Stimulated activated CD4-positive, alpha-beta T cell treated with anti-CD3 and anti-CD28 coated beads, Interleukin-15, amount 100 ng/mL, for 48 hours (primary cell): ENCODE data around the gene UFSP1.
"Not testable (repeated sequence)": the region's sequence is repeated elsewhere in the genome, so short reads cannot be mapped to it uniquely, and the experiment has no call there.

Source experiments
- DNase-seq, 2 donors: peaks; one replicate each; pipeline ENCODE4 v3.0.0-alpha.2; 2020; ENCODE audit warnings: low read depth in 2 of 2

The UFSP1 gene

DNA sequence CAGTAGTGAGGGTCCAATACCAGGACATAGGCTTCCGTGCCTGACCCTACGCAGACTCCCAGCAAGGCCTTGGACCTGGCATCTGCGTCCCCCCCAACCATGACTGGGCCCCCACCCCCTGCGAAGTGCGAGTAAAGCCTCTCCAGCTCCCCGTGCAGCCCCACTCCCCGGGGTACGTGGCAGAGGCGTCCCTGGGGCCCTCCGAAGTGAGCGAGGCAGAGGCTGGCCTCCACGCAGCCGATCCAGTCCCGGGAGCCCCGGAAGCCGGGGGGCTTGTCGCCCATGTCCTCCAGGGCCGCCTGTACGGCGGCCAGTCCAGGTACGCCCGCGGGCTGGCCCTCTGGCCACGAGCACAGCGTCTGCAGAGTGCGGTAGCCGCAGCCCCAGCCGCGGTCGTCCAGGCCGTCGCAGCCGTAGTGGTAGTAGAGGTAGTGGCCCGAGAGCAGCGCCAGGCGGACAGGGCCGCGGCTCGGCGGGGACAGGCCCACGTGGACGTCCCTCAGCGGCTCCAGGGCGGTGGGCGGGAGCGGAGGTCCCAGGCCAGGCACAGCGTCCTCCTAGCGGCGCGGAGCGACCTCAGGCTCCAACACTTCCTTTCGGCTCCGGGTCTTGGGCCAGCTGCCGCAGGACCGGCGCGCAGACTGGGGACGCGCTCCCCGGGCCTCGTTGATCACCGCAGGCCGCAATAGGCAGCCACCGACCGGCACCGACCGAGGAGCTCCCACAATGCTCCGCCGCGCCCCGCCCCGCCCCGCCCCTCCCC is at the start of gene UFSP1:
TSS of gene UFSP1 (minus strand) at position 728 of the 763 bp plus-strand sequence. CDS start at position 284, 444 bp downstream.
- no peak for DNase-seq

- not testable (repeated sequence) for DNase-seq
Observed at GRCh38 chr7:100936167-100936566, 46.7 kb upstream of the UFSP1 start.

DNA sequence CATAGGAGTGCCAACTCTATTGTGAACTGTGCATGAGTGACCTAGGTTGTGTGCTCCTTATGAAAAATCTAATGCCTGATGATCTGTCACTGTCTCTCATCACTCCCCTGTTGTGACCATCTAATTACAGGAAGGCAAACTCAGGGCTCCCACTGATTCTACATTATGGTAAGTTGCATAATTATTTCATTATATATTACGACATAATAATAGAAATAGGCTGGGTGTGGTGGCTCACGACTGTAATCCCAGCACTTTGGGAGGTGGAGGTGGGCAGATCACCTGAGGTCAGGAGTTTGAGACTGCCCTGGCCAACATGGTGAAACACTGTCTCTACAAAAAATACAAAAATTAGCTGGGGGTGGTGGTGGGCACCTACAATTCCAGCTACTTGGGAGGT is 45.9 kb upstream of the UFSP1 start:
- DNase-seq = not testable (repeated sequence)

DNA sequence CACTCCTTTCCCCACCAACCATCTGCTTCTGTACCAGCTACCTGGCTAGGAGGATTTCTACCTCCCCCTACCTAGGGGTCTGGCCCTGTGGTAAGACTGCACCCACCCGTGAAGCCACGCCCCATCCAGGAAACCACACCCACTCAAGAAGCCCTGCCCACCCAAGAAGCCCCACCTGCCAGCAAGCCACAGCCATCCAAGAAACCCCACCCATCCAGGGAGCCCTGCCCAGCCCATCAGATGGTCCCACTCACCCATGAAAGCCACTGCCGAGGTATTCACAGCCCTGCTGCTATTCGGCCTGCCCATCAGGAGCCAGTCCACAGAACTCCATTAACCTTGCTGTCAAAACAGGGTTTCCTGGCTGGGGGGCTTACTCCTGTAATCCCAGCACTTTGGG is 44.2 kb upstream of the UFSP1 start:
- no peak for DNase-seq

- no peak for DNase-seq
Observed at GRCh38 chr7:100929808-100930174, 40.3 kb upstream of the UFSP1 start.

DNA sequence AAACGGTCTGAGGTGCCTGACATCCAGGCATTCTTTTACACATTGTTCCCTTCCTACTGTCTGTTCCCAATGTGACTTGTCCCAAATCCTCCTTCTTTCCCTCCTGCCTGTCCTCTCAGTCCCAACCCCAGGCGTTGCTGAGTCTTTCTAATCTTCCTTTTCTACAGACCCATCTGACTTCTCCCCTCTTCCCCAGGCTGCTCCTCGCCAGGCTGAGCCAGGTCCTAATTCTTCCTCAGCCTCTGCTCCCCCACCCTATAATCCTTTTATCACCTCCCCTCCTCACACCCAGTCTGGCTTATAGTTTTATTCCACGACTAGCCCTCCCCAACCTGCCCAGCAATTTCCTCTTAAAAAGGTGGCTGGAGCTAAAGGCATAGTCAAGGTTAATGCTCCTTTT is 34.1 kb upstream of the UFSP1 start:
- not testable (repeated sequence) for DNase-seq

DNA sequence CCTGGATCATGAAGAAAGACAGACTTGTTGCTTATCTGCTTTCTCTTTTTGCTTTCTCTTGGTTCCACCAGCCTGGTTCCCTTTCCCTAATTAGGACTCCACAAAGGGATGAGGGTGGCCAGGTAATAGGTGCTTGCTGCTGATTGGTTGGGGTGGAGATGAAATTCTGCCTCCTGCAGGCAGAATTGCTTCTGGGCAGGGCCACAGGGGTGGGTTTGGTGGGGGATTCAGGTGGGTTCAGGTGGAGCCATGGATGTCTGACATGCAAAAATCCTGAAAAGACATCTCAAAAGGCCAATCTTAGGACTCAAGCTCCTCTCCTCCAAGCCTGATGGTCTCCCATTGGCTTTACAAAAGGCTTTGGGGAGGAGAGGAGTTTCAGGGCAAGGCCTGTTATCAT is 31.5 kb upstream of the UFSP1 start:
- no peak for DNase-seq

GRCh38 chr7:100919779-100920437 is 30.4 kb upstream of the UFSP1 start:
- DNase-seq = not testable (repeated sequence)

DNA sequence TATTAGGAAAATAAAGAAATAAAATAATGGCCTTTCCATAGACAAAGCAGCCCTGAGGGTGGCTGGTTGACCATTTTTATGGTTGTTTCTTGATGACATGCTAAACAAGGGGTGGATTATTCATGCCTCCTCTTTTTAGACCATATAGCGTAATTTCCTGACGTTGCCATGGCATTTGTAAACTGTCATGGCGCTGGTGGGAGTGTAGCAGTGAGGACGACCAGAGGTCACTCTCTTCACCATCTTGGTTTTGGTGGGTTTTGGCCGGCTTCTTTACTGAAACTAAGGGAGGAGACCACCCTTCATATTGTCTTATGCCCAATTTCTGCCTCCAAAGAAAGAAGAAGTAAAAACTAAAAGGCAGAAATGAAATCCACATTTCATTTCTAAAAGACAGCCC is 29.8 kb upstream of the UFSP1 start:
- not testable (repeated sequence) for DNase-seq

- no peak for DNase-seq
Observed at GRCh38 chr7:100914879-100915447, 25.4 kb upstream of the UFSP1 start.

DNA sequence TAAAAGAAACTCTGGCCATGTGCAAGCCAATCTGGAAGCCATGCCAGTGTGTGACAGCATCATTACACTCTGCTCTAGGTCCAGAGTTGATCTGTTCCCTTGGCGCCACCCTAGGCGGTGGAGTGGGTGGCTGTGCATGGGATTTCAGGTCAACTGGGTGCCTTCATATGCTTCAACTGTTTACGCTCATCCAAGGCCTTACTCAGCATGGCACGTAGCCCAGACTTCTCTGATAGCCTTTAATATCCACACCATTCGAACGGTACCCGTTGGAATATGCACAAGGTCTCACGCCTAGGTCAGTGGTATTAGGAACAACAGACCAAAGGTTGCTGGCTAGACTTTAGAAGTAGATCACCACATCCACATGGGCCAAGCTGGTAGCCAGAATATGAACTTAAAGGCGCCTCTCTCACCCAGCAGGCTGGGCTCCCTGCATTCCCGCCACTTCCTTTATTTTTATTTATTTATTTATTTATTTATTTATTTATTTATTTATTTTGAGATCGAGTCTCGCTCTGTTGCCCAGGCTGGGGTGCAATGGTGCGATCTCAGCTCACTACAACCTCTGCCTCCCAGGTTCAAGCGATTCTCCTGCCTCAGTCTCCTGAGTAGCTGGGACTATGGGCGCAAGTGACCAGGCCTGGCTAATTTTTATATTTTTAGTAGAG is 24.8 kb upstream of the UFSP1 start:
- no peak for DNase-seq

DNA sequence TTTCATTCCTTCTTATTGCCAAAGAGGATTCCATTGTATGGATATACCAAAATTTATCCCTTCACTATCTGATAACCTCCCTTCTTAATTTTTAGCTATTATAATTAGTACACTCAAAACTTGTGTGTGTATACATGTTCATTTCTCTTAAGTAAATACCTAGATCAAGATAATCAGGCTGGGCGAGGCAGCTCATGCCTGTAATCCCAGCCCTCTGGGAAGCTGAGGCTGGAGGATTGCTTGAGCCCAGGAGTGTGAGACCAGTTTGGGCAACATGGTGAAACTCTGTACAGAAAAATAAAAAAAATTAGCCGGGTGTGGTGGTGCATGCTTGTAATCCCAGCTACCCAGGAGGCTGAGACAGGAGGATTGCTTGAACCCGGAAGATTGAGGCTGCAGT is 22.0 kb upstream of the UFSP1 start:
- DNase-seq = no peak

- not testable (repeated sequence) for DNase-seq
Observed at GRCh38 chr7:100910443-100910842, 20.9 kb upstream of the UFSP1 start.

DNA sequence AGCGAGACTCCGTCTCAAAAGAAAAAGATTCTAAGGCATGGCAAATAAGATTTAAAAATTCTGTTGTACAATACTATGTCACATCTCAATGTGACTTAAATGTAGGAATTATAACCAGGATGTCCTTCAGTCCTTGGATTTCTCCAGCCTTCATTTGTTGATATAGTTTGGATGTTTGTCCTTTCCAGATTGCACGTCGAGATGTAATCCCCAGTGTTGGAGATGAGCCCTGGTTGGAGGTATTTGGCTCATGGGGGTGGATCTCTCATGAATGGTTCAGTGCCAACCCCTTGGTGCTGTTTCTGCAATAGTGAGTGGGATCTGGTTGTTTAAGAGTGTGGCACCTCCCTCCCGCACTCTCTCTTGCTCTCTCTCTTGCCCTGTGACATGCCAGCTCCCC is 19.0 kb upstream of the UFSP1 start:
- DNase-seq = no peak

GRCh38 chr7:100902638-100903037 is 13.1 kb upstream of the UFSP1 start:
- DNase-seq = no peak

DNA sequence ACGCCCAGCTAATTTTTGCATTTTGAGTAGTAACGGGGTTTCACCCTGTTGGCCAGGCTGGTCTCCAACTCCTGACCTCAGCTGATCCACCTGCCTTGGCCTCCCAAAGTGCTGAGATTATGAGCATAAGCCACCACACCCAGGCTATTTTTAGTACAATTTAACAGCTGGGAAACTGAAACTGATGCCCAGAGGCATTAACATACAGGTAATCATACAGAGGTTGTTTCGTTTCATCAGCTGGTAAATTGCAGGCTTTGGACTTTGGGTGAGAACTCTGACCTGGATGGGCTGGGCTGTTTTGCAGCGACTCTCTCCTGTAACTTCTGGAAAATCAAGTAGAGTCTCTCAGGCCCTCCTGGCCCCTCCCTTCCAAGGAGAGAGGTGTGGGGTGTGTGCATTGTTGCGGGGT is 12.4 kb upstream of the UFSP1 start:
- no peak for DNase-seq

GRCh38 chr7:100900978-100901377 is 11.5 kb upstream of the UFSP1 start:
- no peak for DNase-seq

DNA sequence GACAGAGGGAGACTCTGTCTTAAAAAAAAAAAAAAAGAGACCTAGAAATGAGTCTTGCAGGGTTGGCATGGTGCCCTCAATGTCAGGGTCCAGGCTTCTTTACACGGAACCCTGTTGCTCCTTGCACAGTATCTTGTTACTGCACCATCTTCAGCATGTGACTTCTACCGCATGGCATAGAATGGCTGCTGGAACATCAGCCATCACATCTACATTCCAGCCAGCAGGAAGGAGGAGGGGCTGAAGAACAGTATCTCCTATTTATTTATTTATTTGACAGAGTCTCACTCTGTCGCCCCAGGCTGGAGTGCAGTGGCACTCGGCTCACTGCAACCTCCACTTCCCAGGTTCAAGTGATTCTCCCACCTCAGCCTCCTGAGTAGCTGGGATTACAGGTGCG is 9.9 kb upstream of the UFSP1 start:
- DNase-seq = no peak

- no peak for DNase-seq
Observed at GRCh38 chr7:100897772-100898454, 8.4 kb upstream of the UFSP1 start.

DNA sequence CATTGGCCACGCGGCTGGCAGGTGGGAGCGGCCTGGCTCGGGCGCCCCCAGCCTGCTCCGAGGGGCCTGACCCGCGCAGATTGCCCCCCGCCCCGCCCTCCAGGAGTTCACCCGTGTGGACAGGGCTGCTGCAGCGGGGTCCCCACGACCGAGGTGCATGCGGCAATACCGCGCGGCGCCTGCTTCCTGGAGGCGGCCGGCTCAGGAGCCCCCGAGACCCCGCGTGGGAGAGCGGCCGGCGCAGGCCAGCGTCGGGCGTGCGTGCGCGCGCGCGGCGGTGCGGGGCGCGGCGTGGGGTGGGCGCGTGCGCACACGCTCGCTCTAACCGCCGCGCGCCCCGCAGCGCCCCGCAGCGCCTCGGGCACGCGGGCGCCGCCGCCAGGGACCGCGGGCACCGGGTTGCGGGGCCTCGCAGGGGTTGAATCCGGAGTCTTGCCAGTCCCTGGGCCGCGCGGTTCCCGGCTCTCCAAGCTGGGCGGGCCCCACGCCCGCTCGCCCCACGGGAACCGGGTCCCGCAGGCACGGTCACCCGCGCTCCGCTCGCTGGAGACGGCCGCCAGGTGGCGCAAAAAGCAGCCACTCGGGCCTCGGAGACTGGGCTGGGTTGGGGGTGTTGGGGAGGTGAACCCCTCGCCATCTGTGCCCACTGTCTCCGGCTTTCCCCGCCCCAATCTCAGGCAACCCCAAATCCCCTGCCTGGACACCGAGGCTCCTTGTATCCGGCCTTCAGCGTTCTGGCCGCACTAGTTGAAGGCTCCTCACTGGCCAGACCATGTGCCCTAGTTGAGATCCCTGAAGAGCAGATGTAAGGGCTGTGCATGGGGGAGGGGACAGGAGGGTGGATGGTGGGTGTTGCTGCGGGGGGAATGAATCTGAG is 7.5 kb upstream of the UFSP1 start:
- DNase-seq = no peak
